Melanocyte of skin (primary cell): ENCODE results near the gene TMIGD1. TPM values are rescaled to one million over a fixed set of nuclear protein-coding genes. Genes with fewer than 3 reads are reported as not detected.

Source experiments
- small RNA-seq, 2 donors: library from RNA; depleted of rRNA; stranded (forward); fragments of <200 nt; gene quantifications; one replicate each; pipeline ENCODE3, GENCODE V24; 2012
- total RNA-seq, 2 donors: library from RNA; depleted of rRNA; stranded (reverse); fragments of >200 nt; gene quantifications; 2 replicates each; pipeline ENCODE4 v1.2.3, GENCODE V29; 2012

TMIGD1 gene, protein sequence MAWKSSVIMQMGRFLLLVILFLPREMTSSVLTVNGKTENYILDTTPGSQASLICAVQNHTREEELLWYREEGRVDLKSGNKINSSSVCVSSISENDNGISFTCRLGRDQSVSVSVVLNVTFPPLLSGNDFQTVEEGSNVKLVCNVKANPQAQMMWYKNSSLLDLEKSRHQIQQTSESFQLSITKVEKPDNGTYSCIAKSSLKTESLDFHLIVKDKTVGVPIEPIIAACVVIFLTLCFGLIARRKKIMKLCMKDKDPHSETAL
- total RNA-seq: not detected

DNA sequence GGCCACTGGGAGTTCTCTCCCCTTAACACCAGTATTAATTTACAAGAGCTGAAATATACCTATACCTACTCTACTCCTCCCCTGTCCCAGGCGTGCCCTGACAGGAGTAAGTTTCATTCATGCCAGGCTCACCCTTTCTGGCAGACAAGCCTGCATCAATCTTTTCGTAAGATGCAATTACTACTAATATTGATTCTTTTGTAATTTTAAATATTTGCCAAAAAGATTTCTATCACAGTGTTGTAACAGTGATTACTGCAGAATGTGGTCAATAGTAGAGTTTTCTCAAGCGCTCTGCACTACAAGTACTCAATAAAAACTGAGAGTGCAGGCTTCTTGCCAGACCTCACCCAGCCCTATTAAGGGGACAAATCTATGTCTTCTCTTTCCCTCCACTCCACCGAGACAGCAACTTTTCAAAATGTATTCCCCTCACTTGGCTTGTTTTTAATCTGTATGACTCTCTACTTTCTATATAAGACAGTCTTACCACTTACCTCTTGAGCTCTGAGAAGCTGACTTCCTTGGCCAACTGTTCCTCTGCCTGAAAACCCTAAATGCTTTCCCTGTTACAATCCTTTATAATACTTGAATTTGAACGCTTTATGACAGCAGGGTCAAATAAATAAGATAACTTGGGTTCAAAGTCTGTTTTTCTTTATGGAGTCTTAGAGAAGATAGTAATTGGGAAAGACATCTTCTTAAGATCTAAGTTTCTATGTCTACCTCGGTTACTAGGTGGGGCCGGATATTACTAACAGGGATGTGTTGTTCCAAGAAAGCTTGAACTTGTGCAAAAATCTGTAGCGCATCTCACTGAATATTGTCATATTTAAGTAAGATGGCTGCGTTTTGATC is at the start of gene TMIGD1:
TMIGD1 (minus strand) TSS at position 555 of the 858 bp plus-strand sequence. CDS start 1,924 bp downstream, outside the sequence.

GRCh38 chr17:30378825-30379302 is 45.0 kb upstream of the TMIGD1 start, which contains the start of gene CPD:
CPD (plus strand) TSS chr17:30378927; CDS start chr17:30378981, 54 bp downstream.

GRCh38 chr17:30291543-30292285 is 42.1 kb downstream of the TMIGD1 start, which contains the start of gene BLMH:
BLMH (minus strand) TSS chr17:30291944; CDS start chr17:30291819, 125 bp downstream.

Small RNA genes within 50 kb of the gene (small RNA-seq; reads per million reads assigned to genes)
- 0 reads per million in 2 donors for gene RF00019
- gene RNU6-1267P: 0 reads per million in 2 donors
- 0 reads per million in 2 donors for gene RNU6-990P

Other genes with a start within 250 kb of the TMIGD1 start
- 1 to 10 TPM; 6.5 to 7.7 TPM for gene NSRP1, start 217.2 kb downstream of the TMIGD1 start, total RNA-seq
- gene SLC6A4, start 98.4 kb downstream of the TMIGD1 start, total RNA-seq: not detected
- 10 to 100 TPM; 28.2 to 41.6 TPM for gene BLMH, start 42.1 kb downstream of the TMIGD1 start, total RNA-seq
- gene CPD, start 44.9 kb upstream of the TMIGD1 start, total RNA-seq: 10 to 100 TPM; 61.6 to 65.4 TPM
- gene GOSR1, start 143.4 kb upstream of the TMIGD1 start, total RNA-seq: 10 to 100 TPM; 23.1 to 23.3 TPM